ENCODE data around the gene SIX6.

Gene SIX6

GRCh38 chr14:60514378-60514740 lies 5.4 kb downstream of the SIX6 start:
- peak overlapping the region; percentile 22 for H3K4me3 ChIP-seq (ENCODE audit: insufficient read length, low read depth)
- H3K4me1 ChIP-seq (ENCODE audit: insufficient read depth, insufficient read length), result peaks cover 4% of the 10 kb centered on the region
- H3K36me3 ChIP-seq (ENCODE audit: insufficient read depth, insufficient read length, low read length), result no peaks in the 10 kb centered on the region
- H3K27me3 ChIP-seq (ENCODE audit: insufficient read depth, insufficient read length), result peaks cover 60% of the 10 kb centered on the region
- no peak for DNase-seq (ENCODE audit: low read depth, low spot score)
- no peaks in the 10 kb centered on the region for H3K9me3 ChIP-seq (ENCODE audit: insufficient read depth, low read length)
- TF ChIP-seq YY1 (IDR thresholded peaks at IDR 0.05; ENCODE audit: insufficient read depth, insufficient read length), result no peak
- TF ChIP-seq SUZ12 (IDR thresholded peaks at IDR 0.05; ENCODE audit: extremely low read depth, insufficient read depth, insufficient read length), result no peak
- no peak for TF ChIP-seq ZNF274 (IDR thresholded peaks at IDR 0.05; ENCODE audit: low read depth, low read length)
- H3K9ac ChIP-seq (ENCODE audit: insufficient read length, low read depth), result no peak overlapping the region

GRCh38 chr14:60514741-60515491 lies 6.0 kb downstream of the SIX6 start:
- peak overlapping the region; percentile 22 for H3K4me3 ChIP-seq (ENCODE audit: insufficient read length, low read depth)
- no peaks in the 10 kb centered on the region for H3K9me3 ChIP-seq (ENCODE audit: insufficient read depth, low read length)
- no peaks in the 10 kb centered on the region for H3K36me3 ChIP-seq (ENCODE audit: insufficient read depth, insufficient read length, low read length)
- no peak for TF ChIP-seq SUZ12 (IDR thresholded peaks at IDR 0.05; ENCODE audit: extremely low read depth, insufficient read depth, insufficient read length)
- no peak for TF ChIP-seq ZNF274 (IDR thresholded peaks at IDR 0.05; ENCODE audit: low read depth, low read length)
- no peak for TF ChIP-seq YY1 (IDR thresholded peaks at IDR 0.05; ENCODE audit: insufficient read depth, insufficient read length)
- H3K27me3 ChIP-seq (ENCODE audit: insufficient read depth, insufficient read length), result peaks cover 55% of the 10 kb centered on the region
- H3K4me1 ChIP-seq (ENCODE audit: insufficient read depth, insufficient read length), result peaks cover 4% of the 10 kb centered on the region
- no peak overlapping the region for H3K9ac ChIP-seq (ENCODE audit: insufficient read length, low read depth)
- DNase-seq (ENCODE audit: low read depth, low spot score), result no peak

GRCh38 chr14:60515511-60516289 lies 6.8 kb downstream of the SIX6 start:
- H3K4me1 ChIP-seq (ENCODE audit: insufficient read depth, insufficient read length), result peaks cover 2% of the 10 kb centered on the region
- no peak overlapping the region for H3K9ac ChIP-seq (ENCODE audit: insufficient read length, low read depth)
- H3K9me3 ChIP-seq (ENCODE audit: insufficient read depth, low read length), result no peaks in the 10 kb centered on the region
- H3K36me3 ChIP-seq (ENCODE audit: insufficient read depth, insufficient read length, low read length), result no peaks in the 10 kb centered on the region
- peaks cover 47% of the 10 kb centered on the region for H3K27me3 ChIP-seq (ENCODE audit: insufficient read depth, insufficient read length)
- TF ChIP-seq YY1 (IDR thresholded peaks at IDR 0.05; ENCODE audit: insufficient read depth, insufficient read length) (no peak), ZNF274 (IDR thresholded peaks at IDR 0.05; ENCODE audit: low read depth, low read length) (no peak), SUZ12 (IDR thresholded peaks at IDR 0.05; ENCODE audit: extremely low read depth, insufficient read depth, insufficient read length) (no peak)
- DNase-seq (ENCODE audit: low read depth, low spot score), result no peak
- H3K4me3 ChIP-seq (ENCODE audit: insufficient read length, low read depth), result peak overlapping the region; percentile 4

GRCh38 chr14:60532442-60532841 lies 23.5 kb downstream of the SIX6 start:
- Histone ChIP-seq H3K27me3 (ENCODE audit: insufficient read depth, insufficient read length) (no peaks in the 10 kb centered on the region), H3K36me3 (ENCODE audit: insufficient read depth, insufficient read length, low read length) (no peaks in the 10 kb centered on the region), H3K9me3 (ENCODE audit: insufficient read depth, low read length) (no peaks in the 10 kb centered on the region), H3K4me3 (ENCODE audit: insufficient read length, low read depth) (no peak overlapping the region), H3K4me1 (ENCODE audit: insufficient read depth, insufficient read length) (peaks cover 2% of the 10 kb centered on the region), H3K9ac (ENCODE audit: insufficient read length, low read depth) (no peak overlapping the region)
- no peak for TF ChIP-seq YY1 (IDR thresholded peaks at IDR 0.05; ENCODE audit: insufficient read depth, insufficient read length)
- TF ChIP-seq ZNF274 (IDR thresholded peaks at IDR 0.05; ENCODE audit: low read depth, low read length), result no peak
- no peak for TF ChIP-seq SUZ12 (IDR thresholded peaks at IDR 0.05; ENCODE audit: extremely low read depth, insufficient read depth, insufficient read length)
- DNase-seq (ENCODE audit: low read depth, low spot score), result no peak

GRCh38 chr14:60537663-60538062 lies 28.7 kb downstream of the SIX6 start:
- H3K27me3 ChIP-seq (ENCODE audit: insufficient read depth, insufficient read length), result no peaks in the 10 kb centered on the region
- H3K9me3 ChIP-seq (ENCODE audit: insufficient read depth, low read length), result no peaks in the 10 kb centered on the region
- DNase-seq (ENCODE audit: low read depth, low spot score), result no peak
- no peaks in the 10 kb centered on the region for H3K4me1 ChIP-seq (ENCODE audit: insufficient read depth, insufficient read length)
- no peaks in the 10 kb centered on the region for H3K36me3 ChIP-seq (ENCODE audit: insufficient read depth, insufficient read length, low read length)
- TF ChIP-seq SUZ12 (IDR thresholded peaks at IDR 0.05; ENCODE audit: extremely low read depth, insufficient read depth, insufficient read length), result no peak
- TF ChIP-seq YY1 (IDR thresholded peaks at IDR 0.05; ENCODE audit: insufficient read depth, insufficient read length), result no peak
- H3K4me3 ChIP-seq (ENCODE audit: insufficient read length, low read depth), result no peak overlapping the region
- no peak overlapping the region for H3K9ac ChIP-seq (ENCODE audit: insufficient read length, low read depth)

GRCh38 chr14:60544659-60545058 lies 35.7 kb downstream of the SIX6 start:
- Histone ChIP-seq H3K4me1 (ENCODE audit: insufficient read depth, insufficient read length) (no peaks in the 10 kb centered on the region), H3K9ac (ENCODE audit: insufficient read length, low read depth) (no peak overlapping the region), H3K9me3 (ENCODE audit: insufficient read depth, low read length) (no peaks in the 10 kb centered on the region), H3K36me3 (ENCODE audit: insufficient read depth, insufficient read length, low read length) (no peaks in the 10 kb centered on the region), H3K27me3 (ENCODE audit: insufficient read depth, insufficient read length) (no peaks in the 10 kb centered on the region), H3K4me3 (ENCODE audit: insufficient read length, low read depth) (no peak overlapping the region)
- no peak for DNase-seq (ENCODE audit: low read depth, low spot score)
- no peak for TF ChIP-seq SUZ12 (IDR thresholded peaks at IDR 0.05; ENCODE audit: extremely low read depth, insufficient read depth, insufficient read length)

GRCh38 chr14:60553808-60554207 lies 44.9 kb downstream of the SIX6 start:
- Histone ChIP-seq H3K27me3 (ENCODE audit: insufficient read depth, insufficient read length) (no peaks in the 10 kb centered on the region), H3K4me1 (ENCODE audit: insufficient read depth, insufficient read length) (no peaks in the 10 kb centered on the region), H3K4me3 (ENCODE audit: insufficient read length, low read depth) (no peak overlapping the region), H3K36me3 (ENCODE audit: insufficient read depth, insufficient read length, low read length) (no peaks in the 10 kb centered on the region), H3K9me3 (ENCODE audit: insufficient read depth, low read length) (no peaks in the 10 kb centered on the region), H3K9ac (ENCODE audit: insufficient read length, low read depth) (no peak overlapping the region)
- TF ChIP-seq SUZ12 (IDR thresholded peaks at IDR 0.05; ENCODE audit: extremely low read depth, insufficient read depth, insufficient read length) (no peak), ZNF274 (IDR thresholded peaks at IDR 0.05; ENCODE audit: low read depth, low read length) (no peak), YY1 (IDR thresholded peaks at IDR 0.05; ENCODE audit: insufficient read depth, insufficient read length) (no peak)
- no peak for DNase-seq (ENCODE audit: low read depth, low spot score)
